ENCODE measurements around the gene ERICH2. TPM values are rescaled to one million over a fixed set of nuclear protein-coding genes. Genes with fewer than 3 reads are reported as not detected.
A peak's percentile ranks its signal among the peaks of the same experiment; 100 is the strongest.
"Not testable (repeated sequence)": the region's sequence is repeated elsewhere in the genome, so short reads cannot be mapped to it uniquely, and the experiment has no call there.

The ERICH2 gene
- 0.68 and 1.1 TPM in 2 replicates for total RNA-seq (2014; rRNA removed; shearing (Covaris generic))

- DNase-seq (ENCODE audit: low spot score), result peak; percentile 68
Observed at GRCh38 chr2:170770008-170770605, at the start of gene ERICH2. Gene ERICH2 (plus strand): TSS chr2:170770378. CDS start chr2:170770682, 304 bp downstream.

- no peak for DNase-seq (ENCODE audit: low spot score)
Observed at GRCh38 chr2:170721678-170722077, 48.5 kb upstream of the ERICH2 start.

DNA sequence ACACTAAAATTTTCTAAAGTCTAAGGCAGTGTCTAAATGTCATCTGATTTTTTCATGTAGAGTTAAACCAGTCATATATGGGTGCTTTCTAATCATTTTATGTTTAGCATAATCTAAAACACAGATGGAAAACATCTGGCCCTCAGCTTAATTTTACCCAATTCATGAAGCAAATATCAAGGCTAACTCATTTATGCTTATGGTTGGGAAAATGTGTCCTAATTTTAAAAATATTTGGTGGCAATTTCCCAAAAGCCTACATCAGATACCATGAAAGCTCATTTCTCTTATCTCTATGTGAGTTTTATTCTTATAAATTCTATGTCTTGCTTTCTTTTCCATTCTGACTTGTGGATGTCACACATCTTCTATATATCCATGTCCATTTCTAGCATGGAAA is 47.9 kb upstream of the ERICH2 start:
- DNase-seq (ENCODE audit: low spot score), result no peak

- DNase-seq (ENCODE audit: low spot score), result no peak
Observed at GRCh38 chr2:170723446-170723958, 46.7 kb upstream of the ERICH2 start.

DNA sequence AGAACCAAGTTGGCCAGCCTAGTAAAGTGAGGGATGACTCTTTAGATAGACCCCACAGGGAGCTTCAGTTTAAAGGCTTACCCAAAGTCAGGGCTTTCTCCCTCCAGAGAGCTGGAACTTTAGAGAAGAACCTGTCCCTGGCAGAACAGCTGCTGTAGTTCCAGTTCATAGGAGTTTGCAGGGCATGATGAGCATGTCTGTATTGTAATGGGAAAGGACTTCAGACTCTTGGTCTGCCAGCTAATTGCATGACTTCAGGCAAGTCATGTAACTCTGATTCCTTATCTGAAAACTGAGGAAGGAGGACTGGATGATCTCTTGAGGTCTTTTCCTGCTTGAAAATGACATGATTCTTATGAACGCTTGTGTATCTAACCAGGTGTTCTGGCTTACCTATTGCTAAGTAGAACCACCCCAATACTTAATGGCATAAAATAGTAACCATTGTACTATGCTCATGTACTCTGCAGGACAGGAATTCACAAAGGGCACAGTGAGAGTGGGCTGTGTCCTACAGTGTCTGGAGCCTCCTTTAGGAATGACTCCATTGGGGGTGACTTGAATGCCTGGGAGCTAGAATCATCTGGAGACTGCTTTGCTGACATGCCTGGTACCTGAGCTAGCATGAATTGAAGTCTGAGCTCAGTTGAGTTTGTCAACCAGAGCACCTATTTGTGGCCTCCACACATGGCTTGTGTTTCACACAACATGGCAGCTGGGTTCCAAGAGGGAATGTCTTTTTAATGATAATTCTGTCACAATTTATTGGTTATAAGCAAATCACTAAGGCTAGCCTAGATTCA is 36.2 kb upstream of the ERICH2 start:
- DNase-seq (ENCODE audit: low spot score), result no peak

DNA sequence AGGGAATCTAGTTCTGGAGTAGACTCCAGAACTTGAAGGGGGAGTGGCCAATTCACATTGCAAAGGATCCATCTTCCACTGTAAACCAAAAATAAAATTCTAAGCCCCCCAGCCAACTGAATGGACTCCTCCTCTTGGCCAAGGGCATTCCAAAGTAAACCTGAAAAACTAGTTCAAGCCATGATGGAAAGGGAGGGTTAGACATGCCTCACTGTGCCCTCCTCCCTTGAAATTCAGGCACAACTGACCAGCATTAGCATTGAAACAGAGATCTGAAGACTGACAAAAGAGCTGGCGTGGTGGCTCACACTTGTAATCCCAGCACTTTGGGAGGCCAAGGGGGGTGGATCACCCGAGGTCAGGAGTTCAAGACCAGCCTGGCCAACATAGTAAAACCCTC is 35.6 kb upstream of the ERICH2 start:
- DNase-seq (ENCODE audit: low spot score), result not testable (repeated sequence)

DNA sequence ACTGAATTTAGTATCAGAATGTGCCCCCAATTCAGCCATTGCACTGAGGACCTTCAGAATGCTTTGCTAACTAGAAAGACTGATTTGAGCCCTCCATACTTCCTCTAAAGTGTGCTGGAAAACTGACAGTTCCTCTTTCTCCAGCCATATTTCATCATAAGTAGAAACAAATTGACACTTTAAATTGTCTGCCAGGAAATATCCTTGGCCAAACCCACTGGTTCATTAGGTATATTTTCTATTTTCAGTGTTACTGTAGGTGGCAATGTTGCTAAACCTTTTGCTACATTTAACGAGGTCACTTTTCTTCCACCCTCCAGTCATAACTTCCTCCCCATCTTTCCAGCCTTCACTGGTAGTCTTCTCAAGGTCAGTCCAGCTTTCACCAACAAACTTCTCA is 33.5 kb upstream of the ERICH2 start:
- DNase-seq (ENCODE audit: low spot score), result no peak

DNA sequence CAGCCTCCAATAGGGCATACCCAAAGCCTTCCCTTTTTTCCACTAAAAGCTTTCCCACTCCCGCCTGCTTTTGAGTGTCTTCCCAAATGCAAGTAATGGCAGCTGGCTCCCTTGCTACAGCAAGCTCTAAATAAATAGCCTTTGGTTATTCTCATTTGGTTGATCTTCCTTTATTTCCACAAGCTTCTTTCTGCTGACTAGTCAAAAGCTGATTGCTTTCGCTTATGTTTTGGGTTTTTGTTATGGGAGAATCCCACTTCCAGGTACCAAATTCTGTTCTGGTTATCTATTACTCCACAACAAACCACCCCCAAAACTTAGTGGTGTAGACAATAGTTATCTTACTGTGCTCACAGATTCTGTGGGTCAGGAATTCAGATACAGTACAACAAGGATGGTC is 32.8 kb upstream of the ERICH2 start:
- DNase-seq (ENCODE audit: low spot score), result no peak

DNA sequence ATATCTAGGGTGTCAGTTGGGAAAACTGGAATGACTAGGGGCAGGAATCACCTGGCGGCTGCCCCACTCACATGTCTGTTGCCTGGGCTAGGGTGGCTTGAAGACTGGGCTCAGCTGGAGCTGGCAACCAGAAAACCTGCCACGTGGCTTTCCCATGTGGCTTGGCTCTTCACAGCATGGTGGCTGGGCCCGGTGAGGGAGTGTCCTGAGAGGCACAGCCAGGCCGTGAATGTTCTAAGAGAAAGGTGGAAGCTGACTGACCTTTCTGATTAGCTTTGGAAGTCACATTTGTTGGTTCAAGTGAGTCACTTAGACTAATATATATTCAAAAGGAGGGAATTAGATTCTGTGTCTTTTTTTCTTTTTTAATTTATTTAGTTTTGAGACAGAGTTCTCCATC is 32.4 kb upstream of the ERICH2 start:
- no peak for DNase-seq (ENCODE audit: low spot score)

DNA sequence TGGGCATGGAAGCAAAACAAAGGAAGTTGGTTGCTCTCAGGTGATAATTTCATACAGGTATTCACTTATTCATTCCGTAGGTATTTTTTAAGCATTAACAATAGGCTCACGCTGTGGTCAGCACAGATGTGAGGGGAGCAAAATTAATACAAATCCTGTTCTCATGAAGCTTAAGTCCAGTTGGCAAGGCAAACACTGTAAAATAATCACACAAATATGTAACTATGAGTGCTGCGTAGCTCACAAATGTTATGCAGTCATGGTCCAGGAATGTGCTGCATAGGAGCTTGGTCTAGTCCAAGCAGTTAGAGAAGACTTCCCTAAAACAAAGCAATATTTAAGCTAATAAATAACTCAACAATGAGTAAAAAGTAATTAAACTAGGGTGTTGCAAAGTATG is 31.1 kb upstream of the ERICH2 start:
- peak; percentile 30 for DNase-seq (ENCODE audit: low spot score)

GRCh38 chr2:170739507-170740046 is 30.6 kb upstream of the ERICH2 start:
- no peak for DNase-seq (ENCODE audit: low spot score)

GRCh38 chr2:170740660-170741059 is 29.5 kb upstream of the ERICH2 start:
- DNase-seq (ENCODE audit: low spot score), result no peak

- no peak for DNase-seq (ENCODE audit: low spot score)
Observed at GRCh38 chr2:170742000-170742399, 28.2 kb upstream of the ERICH2 start.

GRCh38 chr2:170742896-170743529 is 27.2 kb upstream of the ERICH2 start:
- no peak for DNase-seq (ENCODE audit: low spot score)

GRCh38 chr2:170743530-170744239 is 26.5 kb upstream of the ERICH2 start:
- no peak for DNase-seq (ENCODE audit: low spot score)

GRCh38 chr2:170744248-170745002 is 25.8 kb upstream of the ERICH2 start:
- DNase-seq (ENCODE audit: low spot score), result peak; percentile 39

GRCh38 chr2:170745305-170745704 is 24.9 kb upstream of the ERICH2 start:
- no peak for DNase-seq (ENCODE audit: low spot score)

GRCh38 chr2:170747921-170748320 is 22.3 kb upstream of the ERICH2 start:
- DNase-seq (ENCODE audit: low spot score), result peak; percentile 93

DNA sequence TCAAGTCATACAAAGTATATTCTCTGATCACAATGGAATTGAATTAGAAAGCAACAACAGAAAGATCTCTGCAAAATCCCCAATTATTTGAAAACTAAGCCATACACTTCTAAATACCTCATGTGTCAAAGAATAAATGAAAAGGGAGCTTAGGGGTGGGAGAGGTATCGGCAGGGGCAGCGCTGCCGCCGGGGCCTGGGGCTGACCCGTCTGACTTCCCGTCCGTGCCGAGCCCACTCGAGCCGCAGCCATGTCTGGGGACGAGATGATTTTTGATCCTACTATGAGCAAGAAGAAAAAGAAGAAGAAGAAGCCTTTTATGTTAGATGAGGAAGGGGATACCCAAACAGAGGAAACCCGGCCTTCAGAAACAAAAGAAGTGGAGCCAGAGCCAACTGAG is 18.6 kb upstream of the ERICH2 start:
- DNase-seq (ENCODE audit: low spot score), result not testable (repeated sequence)

DNA sequence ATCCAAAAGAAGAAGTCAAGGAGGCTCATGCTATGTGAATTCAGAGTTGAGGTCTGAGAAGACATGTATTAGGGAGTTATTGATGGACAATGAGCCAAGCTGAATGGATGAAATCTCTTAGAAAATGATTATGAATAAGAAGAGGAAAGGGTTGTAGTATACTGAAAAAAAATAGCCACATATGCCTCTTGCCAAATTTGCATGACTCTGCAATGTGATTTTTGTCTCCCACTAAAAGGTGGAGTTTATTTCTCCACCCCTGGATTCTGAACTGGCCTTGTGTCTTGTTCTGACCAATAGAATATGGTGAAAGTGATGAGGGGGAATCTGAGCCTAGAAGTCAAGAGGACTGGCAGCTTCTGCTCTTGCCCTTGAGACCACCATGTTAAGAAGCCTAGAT is 8.6 kb upstream of the ERICH2 start:
- DNase-seq (ENCODE audit: low spot score), result no peak

GRCh38 chr2:170762760-170763159 is 7.4 kb upstream of the ERICH2 start:
- no peak for DNase-seq (ENCODE audit: low spot score)
